ENCODE measurements around the gene NAMPT. TPM values are rescaled to one million over a fixed set of nuclear protein-coding genes. Genes with fewer than 3 reads are reported as not detected.

Gene NAMPT
- total and polyA plus RNA-seq, 9 of the 15 experiments (the other 6 are each of a cell fraction or from before 2014, with no cell fraction given) = 41.1 to 160 (median 106) TPM

GRCh38 chr7:106203473-106203872, 81.3 kb downstream of the NAMPT start:
- FAIRE-seq = no peak
- Histone ChIP-seq H3K9ac (ENCODE audit: insufficient read depth in 1 of 2, low read depth in 2 of 2, low read length in 2 of 2) (no peak overlapping the region), H2AFZ (ENCODE audit: low read depth, low read length) (peak overlapping the region; percentile 3; the same call in 1 of the 2 replicates), H3K27me3 (ENCODE audit: control insufficient read depth in 2 of 2, insufficient read depth in 2 of 2, low read length in 2 of 2) (no peaks in the 10 kb centered on the region), H3K4me2 (ENCODE audit: insufficient read depth, low read length) (no peak overlapping the region), H3K4me3 (no peak overlapping the region), H3K4me1 (replicated peaks in 1 of 2; ENCODE audit: control insufficient read depth in 2 of 2, insufficient read depth in 2 of 2, low read length in 2 of 2) (peaks cover 3 to 11% of the 10 kb centered on the region in 2 experiments; a peak in 4 of 5 replicates), H3K79me2 (ENCODE audit: control insufficient read depth, insufficient read depth, low read length) (no peaks in the 10 kb centered on the region), H3K36me3 (ENCODE audit: control insufficient read depth, insufficient read depth, low read length) (no peaks in the 10 kb centered on the region), H3K27ac (ENCODE audit: extremely low read depth, low read depth, low read length) (no peak overlapping the region), H4K20me1 (replicated peaks; ENCODE audit: control insufficient read depth, insufficient read depth, low read length) (no peaks in the 10 kb centered on the region), H3K9me1 (ENCODE audit: control insufficient read depth, insufficient read depth, low read length) (no peaks in the 10 kb centered on the region), H3K9me3 (replicated peaks; ENCODE audit: control insufficient read depth, insufficient read depth, low read depth, low read length) (no peaks in the 10 kb centered on the region; the same call in 1 of the 2 replicates)
- ChIA-PET POLR2A (interaction anchor here (0.7 kb wide), 1 partner anchor 13 kb away, joined by 3 read pairs; no protein-coding TSS in a partner anchor), CTCF (ENCODE audit: low intra/inter-chr PET ratio) (no interaction called here)
- 6% methylated on average over 1 of the region's 1 CpG for WGBS (ENCODE audit: insufficient coverage, low coverage, missing lambda C conversion rate)
- no peak for DNase-seq (ENCODE audit: extremely low read depth in 1 of 4, low spot score in 3 of 4)
- intact Hi-C loops (cut with micrococcal nuclease) = no loop called here
- no peak for ATAC-seq
- no TSS peak for BruUV-seq (replicated peaks)
- TF ChIP-seq THRB (CRISPR knock-in tag; conservative IDR thresholded peaks at IDR 0.05) (no peak), SPI1 (IDR thresholded peaks at IDR 0.05; ENCODE audit: borderline replicate concordance, low read depth, low read length) (peak; percentile 49; the same call in 1 of the 2 replicates), TCF7 (IDR thresholded peaks at IDR 0.05; ENCODE audit: borderline replicate concordance) (no peak), CBX3 (IDR thresholded peaks at IDR 0.05; ENCODE audit: borderline replicate concordance in 1 of 2, low read length in 2 of 2) (no peak)
- in situ Hi-C loops (cut with MboI) = no loop called here

GRCh38 chr7:106201164-106201563, 83.6 kb downstream of the NAMPT start:
- ChIA-PET POLR2A (no interaction called here), CTCF (ENCODE audit: low intra/inter-chr PET ratio) (no interaction called here)
- ATAC-seq (peak; percentile 45; the same call in 1 of the 3 replicates), FAIRE-seq (no peak), DNase-seq (ENCODE audit: extremely low read depth in 1 of 4, low spot score in 3 of 4) (no peak)
- no peaks in the 10 kb centered on the region for H3K36me3 ChIP-seq (ENCODE audit: control insufficient read depth, insufficient read depth, low read length)
- in situ Hi-C loops (cut with MboI) = no loop called here
- no peak overlapping the region for H3K4me3 ChIP-seq
- TF ChIP-seq HNRNPH1 (optimal IDR thresholded peaks at IDR 0.05; ENCODE audit: low read depth, low read length) = no peak
- TF ChIP-seq CLOCK (CRISPR knock-in tag; IDR thresholded peaks at IDR 0.05; ENCODE audit: borderline replicate concordance) = no peak
- TF ChIP-seq MCM7 (IDR thresholded peaks at IDR 0.05) = no peak
- TF ChIP-seq FOS (IDR thresholded peaks at IDR 0.05; ENCODE audit: extremely low read depth, insufficient read length) = no peak
- no peak for TF ChIP-seq FUS (optimal IDR thresholded peaks at IDR 0.05; ENCODE audit: low read depth, low read length)
- 0 out of 2 replicates have a peak, but pooled peaks have one; percentile 7 for TF ChIP-seq PYGO2 (tag; IDR thresholded peaks at IDR 0.05)
- peaks cover 3 to 11% of the 10 kb centered on the region in 2 experiments; a peak in 4 of 5 replicates for H3K4me1 ChIP-seq (replicated peaks in 1 of 2; ENCODE audit: control insufficient read depth in 2 of 2, insufficient read depth in 2 of 2, low read length in 2 of 2)
- no peak overlapping the region for H3K27ac ChIP-seq (ENCODE audit: extremely low read depth, low read depth, low read length)
- WGBS (ENCODE audit: insufficient coverage, low coverage, missing lambda C conversion rate) = 57% methylated on average over 3 of the region's 3 CpGs
- peak overlapping the region; percentile 14; the same call in 1 of the 2 replicates for H2AFZ ChIP-seq (ENCODE audit: low read depth, low read length)
- H3K27me3 ChIP-seq (ENCODE audit: control insufficient read depth in 2 of 2, insufficient read depth in 2 of 2, low read length in 2 of 2) = no peaks in the 10 kb centered on the region
- no peaks in the 10 kb centered on the region for H3K79me2 ChIP-seq (ENCODE audit: control insufficient read depth, insufficient read depth, low read length)
- intact Hi-C loops (cut with micrococcal nuclease) = no loop called here
- no peak overlapping the region for H3K4me2 ChIP-seq (ENCODE audit: insufficient read depth, low read length)
- H3K9ac ChIP-seq (ENCODE audit: insufficient read depth in 1 of 2, low read depth in 2 of 2, low read length in 2 of 2) = no peak overlapping the region
- no peaks in the 10 kb centered on the region for H3K9me1 ChIP-seq (ENCODE audit: control insufficient read depth, insufficient read depth, low read length)
- H4K20me1 ChIP-seq (replicated peaks; ENCODE audit: control insufficient read depth, insufficient read depth, low read length) = no peaks in the 10 kb centered on the region
- BruUV-seq (replicated peaks) = no TSS peak
- no peaks in the 10 kb centered on the region for H3K9me3 ChIP-seq (replicated peaks; ENCODE audit: control insufficient read depth, insufficient read depth, low read depth, low read length)

All from K562 (cell line).